HCT116 (cell line): Measurements from ENCODE around the gene MCFD2. TPM values are rescaled to one million over a fixed set of nuclear protein-coding genes. Genes with fewer than 3 reads are reported as not detected.
A peak's percentile ranks its signal among the peaks of the same experiment; 100 is the strongest.

Source experiments
- ATAC-seq: fragments of 200-7000 bp; cut with Tn5 transposase; 2 replicates; pipeline ENCODE4 v1.9.1; 2020; ENCODE audit warnings: mild to moderate bottlenecking, moderate library complexity
- BruUV-seq: library from RNA; stranded (reverse); fragments of 400-500 nt; replicated peaks from 2 replicates; lab custom pipeline; 2021; lab: Mats Ljungman, UMichigan
- CTCF ChIA-PET: fragments of 300-600 bp; sonication (Branson Sonifier 250); formaldehyde crosslinking; loops from one replicate; lab custom pipeline; 2021; ENCODE audit warnings: antibody characterized with exemption; lab: Charles Lee
- POLR2A ChIA-PET: fragments of 300-600, 350-600 bp; sonication (Branson Sonifier 250); formaldehyde crosslinking; loops from one replicate; lab custom pipeline; 2021; ENCODE audit warnings: antibody characterized with exemption; lab: Charles Lee
- RAD21 ChIA-PET, 2 experiments: fragments of 300-600 bp; sonication (Branson Sonifier 250); formaldehyde crosslinking; loops; one replicate each; lab custom pipeline; 2023; ENCODE audit warnings: low total read pairs in 2 of 2; ENCODE audit not compliant: uncharacterized antibody in 2 of 2, unreplicated experiment in 2 of 2, low non-redundant PET in 1 of 2; lab: Charles Lee
- DNase-seq: peaks from one replicate; pipeline ENCODE4 v3.0.0-alpha.2; 2010; ENCODE audit warnings: low read depth, low spot score
- H2AFZ ChIP-seq: fragments of 200-600 bp; shearing (Covaris generic), sonication (generic); 2 replicates; pipeline ENCODE4 v1.6.1; 2017; ENCODE audit warnings: low read depth, mixed run types, mixed read lengths, antibody characterized with exemption, low read length; ENCODE audit not compliant: poor library complexity, severe bottlenecking
- H3K27ac ChIP-seq: 2 replicates; pipeline ENCODE4 v1.5.1; 2012; ENCODE audit warnings: low read depth, low read length
- H3K27me3 ChIP-seq: fragments of 200-600 bp; sonication (generic); 2 replicates; pipeline ENCODE4 v1.6.1; 2016; ENCODE audit warnings: mixed run types, low read length, mixed read lengths; ENCODE audit not compliant: insufficient read depth
- H3K36me3 ChIP-seq, 2 experiments: fragments of 200-500 bp in 1 of 2; fragments of 200-600 bp in 1 of 2; sonication (Bioruptor generic) in 1 of 2; sonication (generic) in 1 of 2; 2 replicates each; pipeline versions ENCODE4 v1.5.1 to v1.6.1; 2014 to 2016; ENCODE audit warnings: low read length in 2 of 2, inconsistent platforms in 1 of 2, mixed read lengths in 1 of 2, mixed run types in 1 of 2; ENCODE audit not compliant: insufficient read depth in 2 of 2, control insufficient read depth in 1 of 2
- H3K4me1 ChIP-seq, 2 experiments: fragments of 200-600 bp in 1 of 2; sonication (generic) in 1 of 2; 2 replicates each; pipeline versions ENCODE4 v1.5.1 to v1.6.1; 2012 to 2017; ENCODE audit warnings: low read length in 2 of 2, inconsistent platforms in 1 of 2, mild to moderate bottlenecking in 1 of 2, mixed read lengths in 1 of 2, mixed run types in 1 of 2, moderate library complexity in 1 of 2; ENCODE audit not compliant: insufficient read depth in 2 of 2, control insufficient read depth in 1 of 2
- H3K4me2 ChIP-seq: fragments of 200-600 bp; sonication (generic); 2 replicates; pipeline ENCODE4 v1.6.1; 2017; ENCODE audit warnings: mixed run types, low read length, mixed read lengths
- H3K4me3 ChIP-seq, 2 experiments: fragments of 200-600 bp in 1 of 2; sonication (generic) in 1 of 2; replicated peaks in 1 of 2; 2 replicates each; pipeline ENCODE4 v1.5.1; 2011 to 2016; ENCODE audit warnings: low read length in 2 of 2, control low read depth in 1 of 2, low read depth in 1 of 2, mild to moderate bottlenecking in 1 of 2, mixed read lengths in 1 of 2, mixed run types in 1 of 2
- H3K79me2 ChIP-seq: fragments of 200-600 bp; sonication (generic); 2 replicates; pipeline ENCODE4 v1.6.1; 2017; ENCODE audit warnings: mild to moderate bottlenecking, mixed run types, low read length, moderate library complexity, mixed read lengths; ENCODE audit not compliant: insufficient read depth
- H3K9ac ChIP-seq: fragments of 200-600 bp; sonication (generic); 2 replicates; pipeline ENCODE4 v1.6.1; 2016; ENCODE audit warnings: low read length, mixed read lengths
- H3K9me2 ChIP-seq: fragments of 200-600 bp; sonication (generic), shearing (Covaris generic); 2 replicates; pipeline ENCODE4 v1.6.1; 2017; ENCODE audit warnings: mixed run types, mild to moderate bottlenecking, moderate library complexity; ENCODE audit not compliant: insufficient read depth
- H3K9me3 ChIP-seq, 2 experiments: fragments of 200-500 bp in 1 of 2; fragments of 200-600 bp in 1 of 2; sonication (Bioruptor generic) in 1 of 2; sonication (generic) in 1 of 2; 2 replicates each; pipeline ENCODE4 v1.6.1; 2014 to 2017; ENCODE audit warnings: low read length in 2 of 2, mixed read lengths in 2 of 2, inconsistent platforms in 1 of 2, low read depth in 1 of 2, mild to moderate bottlenecking in 1 of 2, mixed run types in 1 of 2, moderate library complexity in 1 of 2; ENCODE audit not compliant: control insufficient read depth in 1 of 2, insufficient read depth in 1 of 2
- H4K20me1 ChIP-seq: fragments of 200-600 bp; sonication (generic), shearing (Covaris generic); 2 replicates; pipeline ENCODE4 v1.6.1; 2017; ENCODE audit warnings: mixed run types, mild to moderate bottlenecking, moderate library complexity; ENCODE audit not compliant: insufficient read depth
- CBX3 ChIP-seq: IDR thresholded peaks from 2 replicates; pipeline ENCODE4 v1.6.1; 2012; ENCODE audit warnings: low read depth
- EGR1 ChIP-seq: IDR thresholded peaks from 2 replicates; pipeline ENCODE4 v1.6.1; 2012; ENCODE audit warnings: low read depth
- EZH2 ChIP-seq: fragments of 200-600 bp; sonication (generic); IDR thresholded peaks from 2 replicates; pipeline ENCODE4 v1.6.1; 2017; ENCODE audit warnings: antibody characterized with exemption, mixed run types
- EZH2phosphoT487 ChIP-seq: fragments of 200-600 bp; IDR thresholded peaks from 2 replicates; pipeline ENCODE4 v1.6.1; 2018; ENCODE audit warnings: antibody characterized with exemption, borderline replicate concordance
- FOSL1 ChIP-seq: IDR thresholded peaks from 2 replicates; pipeline ENCODE4 v1.6.1; 2012; ENCODE audit warnings: low read depth
- JUND ChIP-seq: IDR thresholded peaks from 2 replicates; pipeline ENCODE4 v1.6.1; 2012
- POLR2A ChIP-seq: IDR thresholded peaks from 2 replicates; pipeline ENCODE4 v1.7.0; 2011; ENCODE audit warnings: borderline replicate concordance; ENCODE audit not compliant: insufficient read depth, insufficient read length; ENCODE audit errors: extremely low read depth
- SP1 ChIP-seq: IDR thresholded peaks from 2 replicates; pipeline ENCODE4 v1.6.1; 2012; ENCODE audit warnings: low read depth
- SRF ChIP-seq: IDR thresholded peaks from 2 replicates; pipeline ENCODE4 v1.6.1; 2012; ENCODE audit warnings: low read depth
- TCF7L2 ChIP-seq: IDR thresholded peaks from 2 replicates; pipeline ENCODE4 v1.7.0; 2011; ENCODE audit warnings: borderline replicate concordance, inconsistent platforms; ENCODE audit not compliant: insufficient read depth, insufficient read length; ENCODE audit errors: extremely low read depth
- YY1 ChIP-seq: IDR thresholded peaks from 2 replicates; pipeline ENCODE4 v1.6.1; 2011; ENCODE audit warnings: low read length, low read depth, moderate library complexity, mild to moderate bottlenecking; ENCODE audit not compliant: insufficient replicate concordance; ENCODE audit errors: extremely low read depth
- ZFX ChIP-seq: fragments of 450-650 bp; IDR thresholded peaks from 2 replicates; pipeline ENCODE4 v1.6.1; 2017
- ZNF274 ChIP-seq: fragments of 200-500 bp; sonication (Bioruptor generic); IDR thresholded peaks from 2 replicates; pipeline ENCODE4 v1.6.1; 2014; ENCODE audit warnings: mild to moderate bottlenecking, low read depth, low read length, inconsistent platforms
- intact Hi-C: fragments of 100-400 bp; cut with micrococcal nuclease; formaldehyde crosslinking; loops from 2 replicates; pipeline ENCODE4 v1.10.0; 2022
- total RNA-seq: library from RNA; stranded (reverse); gene quantifications from one replicate; pipeline ENCODE4 v1.2.1, GENCODE V29; 2021; ENCODE audit not compliant: unreplicated experiment
- TF ChIP-seq, protein P1 (sequence below), 3 experiments: fragments of 200-600 bp in 1 of 3; sonication (generic) in 1 of 3; IDR thresholded peaks in 2 of 3; conservative IDR thresholded peaks in 1 of 3; 2 replicates each; pipeline ENCODE4 v1.5.1; 2012 to 2017; ENCODE audit warnings: low read depth in 2 of 3, low read length in 2 of 3, antibody characterized with exemption in 1 of 3, borderline replicate concordance in 1 of 3, control low read depth in 1 of 3, mild to moderate bottlenecking in 1 of 3, mixed read lengths in 1 of 3, mixed run types in 1 of 3, moderate library complexity in 1 of 3; ENCODE audit not compliant: insufficient read depth in 1 of 3
- TF ChIP-seq, protein P2 (sequence below): IDR thresholded peaks from 2 replicates; pipeline ENCODE4 v1.6.1; 2012; ENCODE audit warnings: low read depth
- TF ChIP-seq, protein P3 (sequence below): IDR thresholded peaks from 2 replicates; pipeline ENCODE4 v1.6.1; 2011; ENCODE audit warnings: mild to moderate bottlenecking, low read length, moderate library complexity; ENCODE audit not compliant: insufficient replicate concordance; ENCODE audit errors: extremely low read depth
- TF ChIP-seq, protein P4 (sequence below): IDR thresholded peaks from 2 replicates; pipeline ENCODE4 v1.6.1; 2012
- TF ChIP-seq, protein P5 (sequence below): IDR thresholded peaks from 2 replicates; pipeline ENCODE4 v1.6.1; 2012

MCFD2 gene
- total RNA-seq, 1 experiment from 2014 or later: 73.9 TPM

DNA sequence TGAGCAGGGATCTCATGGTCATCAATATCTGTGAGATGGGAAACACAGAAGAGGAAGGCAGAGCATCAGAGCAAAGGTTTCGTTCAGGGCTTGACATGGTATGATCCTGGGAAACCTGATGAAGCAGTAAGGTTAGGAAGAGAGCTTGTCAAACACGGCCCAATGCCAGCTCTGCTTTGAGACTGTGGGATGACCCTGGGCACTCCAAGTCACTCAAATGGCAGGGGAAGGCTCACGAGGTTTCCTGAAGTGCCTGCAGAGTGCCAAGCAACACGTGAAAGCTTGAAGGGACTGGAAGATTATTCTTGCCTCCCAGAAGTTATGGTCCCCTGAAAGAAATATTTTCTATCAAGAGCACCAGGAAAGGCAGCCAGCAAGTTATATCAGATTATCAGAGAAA is 6.5 kb downstream of the MCFD2 start:
- Histone ChIP-seq H2AFZ (no peak overlapping the region), H3K4me1 (peaks cover 29 to 58% of the 10 kb centered on the region in 2 experiments), H3K9me2 (no peaks in the 10 kb centered on the region), H3K9me3 (no peaks in the 10 kb centered on the region), H3K4me3 (peak overlapping the region in 1 of 2 experiments; percentile 25; a peak in 1 of 4 replicates), H3K9ac (peak overlapping the region; percentile 49), H4K20me1 (peaks cover 20% of the 10 kb centered on the region; the same call in 1 of the 2 replicates), H3K79me2 (peaks cover 56% of the 10 kb centered on the region), H3K36me3 (peaks cover 37 to 43% of the 10 kb centered on the region in 2 experiments; a peak in 3 of 4 replicates), H3K27ac (peak overlapping the region; percentile 32; the same call in 1 of the 2 replicates), H3K4me2 (peak overlapping the region; percentile 70), H3K27me3 (no peaks in the 10 kb centered on the region)
- DNase-seq (no peak), ATAC-seq (no peak)
- no TSS peak for BruUV-seq
- CTCF ChIA-PET: interaction anchor here (1.4 kb wide), 1 partner anchor 414 kb away, joined by 5 read pairs; no protein-coding TSS in a partner anchor
- POLR2A ChIA-PET: interaction anchor here (1.3 kb wide), 1 partner anchor 10 kb away, joined by 4 read pairs; no protein-coding TSS in a partner anchor
- intact Hi-C loops: no loop called here
- RAD21 ChIA-PET: no interaction called here
- TF ChIP-seq EGR1: no peak
- no peak for TF ChIP-seq SP1
- TF ChIP-seq, protein P1, sequence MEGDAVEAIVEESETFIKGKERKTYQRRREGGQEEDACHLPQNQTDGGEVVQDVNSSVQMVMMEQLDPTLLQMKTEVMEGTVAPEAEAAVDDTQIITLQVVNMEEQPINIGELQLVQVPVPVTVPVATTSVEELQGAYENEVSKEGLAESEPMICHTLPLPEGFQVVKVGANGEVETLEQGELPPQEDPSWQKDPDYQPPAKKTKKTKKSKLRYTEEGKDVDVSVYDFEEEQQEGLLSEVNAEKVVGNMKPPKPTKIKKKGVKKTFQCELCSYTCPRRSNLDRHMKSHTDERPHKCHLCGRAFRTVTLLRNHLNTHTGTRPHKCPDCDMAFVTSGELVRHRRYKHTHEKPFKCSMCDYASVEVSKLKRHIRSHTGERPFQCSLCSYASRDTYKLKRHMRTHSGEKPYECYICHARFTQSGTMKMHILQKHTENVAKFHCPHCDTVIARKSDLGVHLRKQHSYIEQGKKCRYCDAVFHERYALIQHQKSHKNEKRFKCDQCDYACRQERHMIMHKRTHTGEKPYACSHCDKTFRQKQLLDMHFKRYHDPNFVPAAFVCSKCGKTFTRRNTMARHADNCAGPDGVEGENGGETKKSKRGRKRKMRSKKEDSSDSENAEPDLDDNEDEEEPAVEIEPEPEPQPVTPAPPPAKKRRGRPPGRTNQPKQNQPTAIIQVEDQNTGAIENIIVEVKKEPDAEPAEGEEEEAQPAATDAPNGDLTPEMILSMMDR (IDR thresholded peaks at IDR 0.05 in 2 of 3, conservative IDR thresholded peaks at IDR 0.05 in 1 of 3; ENCODE audit: borderline replicate concordance in 1 of 3, insufficient read depth in 1 of 3, low read depth in 2 of 3, low read length in 2 of 3): no peak
- TF ChIP-seq, protein P2, sequence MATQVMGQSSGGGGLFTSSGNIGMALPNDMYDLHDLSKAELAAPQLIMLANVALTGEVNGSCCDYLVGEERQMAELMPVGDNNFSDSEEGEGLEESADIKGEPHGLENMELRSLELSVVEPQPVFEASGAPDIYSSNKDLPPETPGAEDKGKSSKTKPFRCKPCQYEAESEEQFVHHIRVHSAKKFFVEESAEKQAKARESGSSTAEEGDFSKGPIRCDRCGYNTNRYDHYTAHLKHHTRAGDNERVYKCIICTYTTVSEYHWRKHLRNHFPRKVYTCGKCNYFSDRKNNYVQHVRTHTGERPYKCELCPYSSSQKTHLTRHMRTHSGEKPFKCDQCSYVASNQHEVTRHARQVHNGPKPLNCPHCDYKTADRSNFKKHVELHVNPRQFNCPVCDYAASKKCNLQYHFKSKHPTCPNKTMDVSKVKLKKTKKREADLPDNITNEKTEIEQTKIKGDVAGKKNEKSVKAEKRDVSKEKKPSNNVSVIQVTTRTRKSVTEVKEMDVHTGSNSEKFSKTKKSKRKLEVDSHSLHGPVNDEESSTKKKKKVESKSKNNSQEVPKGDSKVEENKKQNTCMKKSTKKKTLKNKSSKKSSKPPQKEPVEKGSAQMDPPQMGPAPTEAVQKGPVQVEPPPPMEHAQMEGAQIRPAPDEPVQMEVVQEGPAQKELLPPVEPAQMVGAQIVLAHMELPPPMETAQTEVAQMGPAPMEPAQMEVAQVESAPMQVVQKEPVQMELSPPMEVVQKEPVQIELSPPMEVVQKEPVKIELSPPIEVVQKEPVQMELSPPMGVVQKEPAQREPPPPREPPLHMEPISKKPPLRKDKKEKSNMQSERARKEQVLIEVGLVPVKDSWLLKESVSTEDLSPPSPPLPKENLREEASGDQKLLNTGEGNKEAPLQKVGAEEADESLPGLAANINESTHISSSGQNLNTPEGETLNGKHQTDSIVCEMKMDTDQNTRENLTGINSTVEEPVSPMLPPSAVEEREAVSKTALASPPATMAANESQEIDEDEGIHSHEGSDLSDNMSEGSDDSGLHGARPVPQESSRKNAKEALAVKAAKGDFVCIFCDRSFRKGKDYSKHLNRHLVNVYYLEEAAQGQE: no peak
- TF ChIP-seq ZFX: no peak
- no peak for TF ChIP-seq POLR2A
- no peak for TF ChIP-seq EZH2phosphoT487
- TF ChIP-seq SRF: no peak
- TF ChIP-seq, protein P3, sequence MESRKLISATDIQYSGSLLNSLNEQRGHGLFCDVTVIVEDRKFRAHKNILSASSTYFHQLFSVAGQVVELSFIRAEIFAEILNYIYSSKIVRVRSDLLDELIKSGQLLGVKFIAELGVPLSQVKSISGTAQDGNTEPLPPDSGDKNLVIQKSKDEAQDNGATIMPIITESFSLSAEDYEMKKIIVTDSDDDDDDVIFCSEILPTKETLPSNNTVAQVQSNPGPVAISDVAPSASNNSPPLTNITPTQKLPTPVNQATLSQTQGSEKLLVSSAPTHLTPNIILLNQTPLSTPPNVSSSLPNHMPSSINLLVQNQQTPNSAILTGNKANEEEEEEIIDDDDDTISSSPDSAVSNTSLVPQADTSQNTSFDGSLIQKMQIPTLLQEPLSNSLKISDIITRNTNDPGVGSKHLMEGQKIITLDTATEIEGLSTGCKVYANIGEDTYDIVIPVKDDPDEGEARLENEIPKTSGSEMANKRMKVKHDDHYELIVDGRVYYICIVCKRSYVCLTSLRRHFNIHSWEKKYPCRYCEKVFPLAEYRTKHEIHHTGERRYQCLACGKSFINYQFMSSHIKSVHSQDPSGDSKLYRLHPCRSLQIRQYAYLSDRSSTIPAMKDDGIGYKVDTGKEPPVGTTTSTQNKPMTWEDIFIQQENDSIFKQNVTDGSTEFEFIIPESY: no peak
- TF ChIP-seq TCF7L2: no peak
- no peak for TF ChIP-seq FOSL1
- no peak for TF ChIP-seq ZNF274
- TF ChIP-seq, protein P4, sequence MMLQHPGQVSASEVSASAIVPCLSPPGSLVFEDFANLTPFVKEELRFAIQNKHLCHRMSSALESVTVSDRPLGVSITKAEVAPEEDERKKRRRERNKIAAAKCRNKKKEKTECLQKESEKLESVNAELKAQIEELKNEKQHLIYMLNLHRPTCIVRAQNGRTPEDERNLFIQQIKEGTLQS: no peak
- no peak for TF ChIP-seq YY1
- TF ChIP-seq JUND: no peak
- no peak for TF ChIP-seq CBX3
- no peak for TF ChIP-seq EZH2
- TF ChIP-seq, protein P5, sequence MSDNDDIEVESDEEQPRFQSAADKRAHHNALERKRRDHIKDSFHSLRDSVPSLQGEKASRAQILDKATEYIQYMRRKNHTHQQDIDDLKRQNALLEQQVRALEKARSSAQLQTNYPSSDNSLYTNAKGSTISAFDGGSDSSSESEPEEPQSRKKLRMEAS: no peak
- TF ChIP-seq, all 23 proteins: peak for 0
